VCaP (cell line): ENCODE results near the gene CNTN4.
A peak's percentile ranks its signal among the peaks of the same experiment; 100 is the strongest.

Source experiments
- H3K27ac ChIP-seq: fragments of 450-650 bp; 2 replicates; pipeline ENCODE4 v1.5.1; 2017
- CTCF ChIP-seq: fragments of 450-650 bp; conservative IDR thresholded peaks from 2 replicates; pipeline ENCODE4 v1.5.1; 2017; ENCODE audit warnings: mild to moderate bottlenecking, moderate library complexity

CNTN4 gene

DNA sequence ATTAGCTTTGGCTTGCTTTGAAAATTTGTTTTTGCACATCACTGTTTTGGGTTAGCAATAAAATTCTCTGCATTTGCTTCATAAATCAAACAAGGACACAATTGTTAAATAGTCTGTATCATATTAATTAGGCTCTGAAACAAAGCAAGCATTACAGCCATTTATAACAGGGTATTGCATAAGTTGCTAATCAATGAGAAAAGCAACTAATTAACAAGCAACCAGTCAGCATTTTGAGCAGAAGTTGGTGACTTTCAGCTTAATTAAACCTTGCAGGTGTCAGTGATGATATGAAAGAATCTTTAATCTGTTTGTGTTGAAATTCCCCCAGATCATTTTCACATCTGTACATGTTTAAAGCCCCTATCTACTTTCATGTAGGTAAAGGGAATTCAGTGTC is 516.4 kb downstream of the CNTN4 start:
- H3K27ac ChIP-seq, result peak overlapping the region; percentile 76
- TF ChIP-seq CTCF, result no peak

GRCh38 chr3:2623436-2623835 is 524.8 kb downstream of the CNTN4 start:
- H3K27ac ChIP-seq, result peak overlapping the region; percentile 70
- no peak for TF ChIP-seq CTCF

DNA sequence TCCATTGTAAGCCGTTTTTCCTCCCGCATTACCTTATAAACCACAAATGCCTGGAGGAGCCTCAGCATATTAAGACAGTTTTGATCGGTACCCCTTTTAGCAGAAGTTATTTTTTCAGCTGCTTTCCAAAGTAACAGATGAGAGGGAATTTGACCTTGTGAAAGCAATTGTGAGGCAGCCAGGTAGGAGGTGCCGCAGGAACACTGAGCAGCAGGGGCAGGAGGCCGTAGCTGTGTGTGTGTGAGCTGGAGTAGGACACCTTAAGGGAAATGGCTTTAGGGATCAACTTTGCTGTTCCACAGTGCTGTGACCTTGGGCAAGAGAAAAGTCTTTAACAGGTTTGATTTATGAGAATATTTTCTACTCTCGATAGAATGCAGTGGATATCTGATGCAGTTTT is 529.5 kb downstream of the CNTN4 start:
- no peak for TF ChIP-seq CTCF
- no peak overlapping the region for H3K27ac ChIP-seq

DNA sequence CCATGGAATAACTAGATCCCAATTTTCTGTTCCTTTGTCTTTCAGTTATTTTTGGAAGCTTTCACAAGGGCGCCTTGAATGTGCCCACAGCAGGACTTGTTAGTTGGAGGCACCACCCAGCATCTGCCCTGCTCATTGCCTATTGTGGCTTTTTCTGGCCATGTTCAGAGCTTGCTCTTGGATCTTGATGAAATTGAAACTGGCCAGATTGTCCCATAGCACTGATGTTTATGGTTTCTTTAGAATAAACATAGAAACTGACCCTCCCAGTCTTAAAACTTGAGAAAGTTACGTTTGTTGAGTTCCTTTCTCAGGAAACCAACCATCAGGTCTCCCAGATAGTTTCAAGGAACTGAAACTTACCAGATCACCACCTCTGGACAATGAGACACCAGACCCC is 536.8 kb downstream of the CNTN4 start:
- H3K27ac ChIP-seq, result no peak overlapping the region

GRCh38 chr3:2643606-2644005 is 544.9 kb downstream of the CNTN4 start:
- TF ChIP-seq CTCF, result no peak
- no peak overlapping the region for H3K27ac ChIP-seq

More for the DNA sequence above, 536.8 kb downstream of the CNTN4 start:
- TF ChIP-seq CTCF, result no peak

DNA sequence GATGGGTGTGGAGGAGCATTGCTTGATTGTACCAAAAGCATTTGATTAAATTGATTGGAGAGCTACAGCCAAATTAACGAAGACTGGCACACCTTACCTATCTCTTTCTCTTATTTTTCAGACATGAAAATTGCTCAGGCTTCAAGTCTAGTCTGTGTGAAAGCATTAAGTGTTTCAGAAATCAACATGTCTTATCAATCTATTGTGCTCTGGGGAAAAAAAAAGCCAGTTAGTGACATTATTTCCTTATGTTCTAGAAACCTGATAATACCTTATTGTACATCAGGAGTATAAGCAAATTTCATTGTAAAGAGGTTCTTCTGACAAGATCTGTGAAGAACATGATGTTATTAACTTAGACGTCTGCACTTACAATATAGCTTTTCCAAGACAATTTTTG is 546.3 kb downstream of the CNTN4 start:
- H3K27ac ChIP-seq, result no peak overlapping the region
- no peak for TF ChIP-seq CTCF

DNA sequence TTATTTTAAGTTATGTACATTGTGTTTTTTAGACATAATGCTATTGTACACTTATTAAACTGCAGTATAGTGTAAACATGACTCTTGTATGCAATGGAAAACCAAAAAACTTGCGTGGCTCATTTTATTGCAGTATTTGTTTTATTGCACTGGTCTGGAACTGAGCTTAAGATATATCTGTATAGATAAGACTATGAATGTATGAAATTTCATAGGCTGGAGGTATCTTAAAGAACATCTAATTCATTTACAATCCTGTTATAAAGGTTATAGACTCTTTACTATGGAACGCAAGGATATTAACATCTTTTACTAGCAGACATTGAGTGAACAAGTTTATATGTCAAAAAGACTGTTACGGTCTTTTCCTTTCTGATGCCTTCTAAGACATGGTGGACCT is 552.1 kb downstream of the CNTN4 start:
- H3K27ac ChIP-seq, result peak overlapping the region; percentile 28

More for the DNA sequence above, 552.1 kb downstream of the CNTN4 start:
- TF ChIP-seq CTCF, result no peak
